HepG2 (cell line): ENCODE data around the gene PARP11. TPM values are rescaled to one million over a fixed set of nuclear protein-coding genes. Genes with fewer than 3 reads are reported as not detected.

Source experiments
- ATAC-seq: fragments of 200-7000 bp; cut with Tn5 transposase; 3 replicates; pipeline ENCODE4 v1.9.1; 2020; ENCODE audit warnings: mild to moderate bottlenecking, moderate library complexity
- BruUV-seq: library from RNA; stranded (reverse); fragments of 400-500 nt; replicated peaks from 2 replicates; lab custom pipeline; 2021; lab: Mats Ljungman, UMichigan
- CTCF ChIA-PET: fragments of 300-600 bp; formaldehyde crosslinking; extraction: SDS; loops from one replicate; lab custom pipeline; 2021; ENCODE audit warnings: low total read pairs, inconsistent platforms, low intra/inter-chr PET ratio; lab: Yijun Ruan, JAX
- POLR2A ChIA-PET: fragments of 350-600 bp; sonication (Branson Sonifier 250); formaldehyde crosslinking; loops from one replicate; lab custom pipeline; 2020; ENCODE audit warnings: antibody characterized with exemption, inconsistent platforms; lab: Yijun Ruan, JAX
- DNase-seq: peaks from one replicate; pipeline ENCODE4 v3.0.0-alpha.2; 2015; ENCODE audit warnings: low spot score
- FAIRE-seq: peaks from 3 replicates; lab custom pipeline; 2011; peaks lifted over from hg19 to GRCh38; lab: Jason Lieb, UNC
- H2AFZ ChIP-seq: one replicate; pipeline ENCODE4 v1.6.1; 2011; ENCODE audit warnings: low read length, inconsistent platforms
- H3K27ac ChIP-seq: fragments of 300-600 bp; 3 replicates; pipeline ENCODE4 v1.8.0; 2011; ENCODE audit warnings: mixed run types, mild to moderate bottlenecking, mixed read lengths, low read length, inconsistent platforms; ENCODE audit not compliant: insufficient read depth; ENCODE audit errors: extremely low read length
- H3K27me3 ChIP-seq, 2 experiments: fragments of 200-600 bp in 1 of 2; 2 replicates in 1 of 2; 3 replicates in 1 of 2; pipeline versions ENCODE4 v1.6.0 to v1.8.0; 2011; ENCODE audit warnings: low read length in 2 of 2, mild to moderate bottlenecking in 2 of 2, moderate library complexity in 2 of 2, inconsistent platforms in 1 of 2; ENCODE audit not compliant: insufficient read depth in 2 of 2, control insufficient read depth in 1 of 2
- H3K36me3 ChIP-seq, 2 experiments: fragments of 200-600 bp in 1 of 2; replicated peaks in 1 of 2; 2 replicates in 1 of 2; 3 replicates in 1 of 2; pipeline versions ENCODE4 v1.5.1 to v1.8.0; 2011; ENCODE audit warnings: low read length in 2 of 2, inconsistent platforms in 1 of 2; ENCODE audit not compliant: insufficient read depth in 2 of 2, control insufficient read depth in 1 of 2
- H3K4me1 ChIP-seq: 2 replicates; pipeline ENCODE4 v1.5.1; 2012; ENCODE audit warnings: low read length, inconsistent platforms; ENCODE audit not compliant: insufficient read depth
- H3K4me2 ChIP-seq: 2 replicates; pipeline ENCODE4 v1.6.0; 2011; ENCODE audit warnings: low read depth, low read length, inconsistent platforms
- H3K4me3 ChIP-seq, 3 experiments: fragments of 200-600 bp in 1 of 3; sonication (generic), shearing (Covaris generic) in 1 of 3; replicated peaks in 1 of 3; 2 replicates each; pipeline ENCODE4 v1.5.1; 2011 to 2016; ENCODE audit warnings: low read length in 3 of 3, inconsistent platforms in 2 of 3, low read depth in 2 of 3, mild to moderate bottlenecking in 2 of 3, control low read depth in 1 of 3, mixed read lengths in 1 of 3; ENCODE audit not compliant: insufficient read depth in 1 of 3
- H3K79me2 ChIP-seq: one replicate; pipeline ENCODE4 v1.6.1; 2011; ENCODE audit warnings: low read length, inconsistent platforms; ENCODE audit not compliant: insufficient read depth
- H3K9ac ChIP-seq: 2 replicates; pipeline ENCODE4 v1.6.0; 2011; ENCODE audit warnings: mild to moderate bottlenecking, low read depth, low read length, inconsistent platforms; ENCODE audit not compliant: insufficient read depth
- H3K9me3 ChIP-seq: 2 replicates; pipeline ENCODE4 v1.5.1; 2012; ENCODE audit warnings: mild to moderate bottlenecking, low read length
- H4K20me1 ChIP-seq: 2 replicates; pipeline ENCODE4 v1.6.0; 2011; ENCODE audit warnings: inconsistent platforms, mild to moderate bottlenecking, low read length, moderate library complexity; ENCODE audit not compliant: insufficient read depth
- KLF16 ChIP-seq, 2 experiments: sonication (generic) in 1 of 2; formaldehyde crosslinking in 1 of 2; IDR thresholded peaks; 2 replicates each; pipeline versions ENCODE4 v1.6.1 to v1.8.0; 2016 to 2023; ENCODE audit warnings: missing genetic modification reagents in 2 of 2, missing compliant biosample characterization in 1 of 2
- MTF2 ChIP-seq: sonication (generic); formaldehyde crosslinking; IDR thresholded peaks from 2 replicates; pipeline ENCODE4 v1.5.0; 2020; ENCODE audit warnings: missing genetic modification reagents, borderline replicate concordance
- RFXANK ChIP-seq: IDR thresholded peaks from 2 replicates; pipeline ENCODE4 v1.6.1; 2016
- ZBTB1 ChIP-seq: sonication (generic); formaldehyde crosslinking; IDR thresholded peaks from 2 replicates; pipeline ENCODE4 v1.4.0; 2020; ENCODE audit warnings: missing genetic modification reagents, borderline replicate concordance
- WGBS: methylation state at CpG from one replicate; pipeline ENCODE4 v1.1.6; 2017; ENCODE audit warnings: low lambda C conversion rate; 5-methylcytosine and 5-hydroxymethylcytosine counted together
- in situ Hi-C: cut with HindIII; loops from 2 replicates; pipeline ENCODE4 v1.10.0; 2017; ENCODE audit warnings: low pct_unique_long_range_greater_than_20kb; ENCODE audit not compliant: extremely low pct_ligation_motif_present
- intact Hi-C: fragments of 100-400 bp; cut with micrococcal nuclease; formaldehyde crosslinking; loops from one replicate; pipeline ENCODE4 v1.10.0; 2022; ENCODE audit not compliant: unreplicated experiment
- polyA plus RNA-seq, 8 experiments: library from polyadenylated mRNA; depleted of rRNA in 3 of 8; stranded (reverse) in 7 of 8; unstranded in 1 of 8; fragments of >200 nt; fragmentation: Illumina TruSeq in 4 of 8; extraction: Trizol in 4 of 8; gene quantifications; 2 replicates each; pipeline versions ENCODE4 v1.2.1 to v1.2.3, GENCODE V29; 2011 to 2016; ENCODE audit warnings: low read depth in 4 of 8, missing spikeins in 1 of 8, mixed read lengths in 1 of 8; ENCODE audit not compliant: insufficient read depth in 1 of 8
- total RNA-seq, 5 experiments: library from RNA; depleted of rRNA; stranded (reverse); fragments of >200 nt; fragmentation: Illumina TruSeq; extraction: Trizol; gene quantifications; 2 replicates each; pipeline ENCODE4 v1.2.3, GENCODE V29; 2016; ENCODE audit warnings: low read depth in 1 of 5
- TF ChIP-seq, protein P1 (sequence below): sonication (generic); formaldehyde crosslinking; IDR thresholded peaks from 2 replicates; pipeline ENCODE4 v1.4.0; 2020; ENCODE audit warnings: mild to moderate bottlenecking, missing genetic modification reagents
- TF ChIP-seq, protein P2 (sequence below): sonication (generic); formaldehyde crosslinking; IDR thresholded peaks from 2 replicates; pipeline ENCODE4 v1.4.0; 2020; ENCODE audit warnings: missing genetic modification reagents
- TF ChIP-seq, protein P3 (sequence below): IDR thresholded peaks from 2 replicates; pipeline ENCODE4 v1.6.1; 2016; ENCODE audit warnings: missing compliant biosample characterization, missing genetic modification reagents, borderline replicate concordance
- TF ChIP-seq, protein P4 (sequence below): sonication (generic); formaldehyde crosslinking; conservative IDR thresholded peaks from 2 replicates; pipeline ENCODE4 v1.5.0; 2020; ENCODE audit warnings: missing genetic modification reagents
- TF ChIP-seq, protein P5 (sequence below): sonication (generic); formaldehyde crosslinking; IDR thresholded peaks from 2 replicates; pipeline ENCODE4 v1.8.0; 2022; ENCODE audit warnings: missing genetic modification reagents, low read depth, mild to moderate bottlenecking, borderline replicate concordance

Gene PARP11
- total and polyA plus RNA-seq, 2 of the 13 experiments (the other 11 are each of a cell fraction or from before 2014, with no cell fraction given): 4.0 to 7.6 TPM

DNA sequence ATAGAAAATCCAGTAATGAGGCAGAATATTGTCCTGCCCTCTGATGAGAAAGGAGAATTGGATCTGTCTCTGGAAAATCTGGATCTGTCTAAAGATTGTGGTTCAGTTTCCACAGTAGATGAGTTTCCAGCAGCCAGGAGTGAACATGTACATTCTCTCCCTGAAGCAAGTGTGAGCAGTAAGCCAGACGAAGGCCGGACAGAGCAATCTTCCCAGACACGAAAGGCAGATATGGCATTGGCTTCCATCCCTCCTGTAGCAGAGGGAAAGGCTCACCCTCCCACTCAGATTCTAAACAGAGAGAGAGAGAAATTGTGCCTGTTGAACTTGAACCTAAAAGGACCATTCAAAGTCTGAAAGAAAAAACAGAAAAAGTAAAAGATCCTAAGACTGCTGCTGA is 31.4 kb downstream of the PARP11 start:
- ChIA-PET CTCF (no interaction called here), POLR2A (no interaction called here)
- Histone ChIP-seq H3K36me3 (no peaks in the 10 kb centered on the region), H3K4me1 (peaks cover 2% of the 10 kb centered on the region; the same call in 1 of the 2 replicates), H3K9me3 (no peaks in the 10 kb centered on the region), H2AFZ (no peak overlapping the region), H3K9ac (no peak overlapping the region), H3K27ac (no peak overlapping the region), H3K4me2 (no peak overlapping the region), H3K79me2 (no peaks in the 10 kb centered on the region), H3K4me3 (no peak overlapping the region), H3K27me3 (no peaks in the 10 kb centered on the region), H4K20me1 (no peaks in the 10 kb centered on the region)
- TF ChIP-seq, protein P1, sequence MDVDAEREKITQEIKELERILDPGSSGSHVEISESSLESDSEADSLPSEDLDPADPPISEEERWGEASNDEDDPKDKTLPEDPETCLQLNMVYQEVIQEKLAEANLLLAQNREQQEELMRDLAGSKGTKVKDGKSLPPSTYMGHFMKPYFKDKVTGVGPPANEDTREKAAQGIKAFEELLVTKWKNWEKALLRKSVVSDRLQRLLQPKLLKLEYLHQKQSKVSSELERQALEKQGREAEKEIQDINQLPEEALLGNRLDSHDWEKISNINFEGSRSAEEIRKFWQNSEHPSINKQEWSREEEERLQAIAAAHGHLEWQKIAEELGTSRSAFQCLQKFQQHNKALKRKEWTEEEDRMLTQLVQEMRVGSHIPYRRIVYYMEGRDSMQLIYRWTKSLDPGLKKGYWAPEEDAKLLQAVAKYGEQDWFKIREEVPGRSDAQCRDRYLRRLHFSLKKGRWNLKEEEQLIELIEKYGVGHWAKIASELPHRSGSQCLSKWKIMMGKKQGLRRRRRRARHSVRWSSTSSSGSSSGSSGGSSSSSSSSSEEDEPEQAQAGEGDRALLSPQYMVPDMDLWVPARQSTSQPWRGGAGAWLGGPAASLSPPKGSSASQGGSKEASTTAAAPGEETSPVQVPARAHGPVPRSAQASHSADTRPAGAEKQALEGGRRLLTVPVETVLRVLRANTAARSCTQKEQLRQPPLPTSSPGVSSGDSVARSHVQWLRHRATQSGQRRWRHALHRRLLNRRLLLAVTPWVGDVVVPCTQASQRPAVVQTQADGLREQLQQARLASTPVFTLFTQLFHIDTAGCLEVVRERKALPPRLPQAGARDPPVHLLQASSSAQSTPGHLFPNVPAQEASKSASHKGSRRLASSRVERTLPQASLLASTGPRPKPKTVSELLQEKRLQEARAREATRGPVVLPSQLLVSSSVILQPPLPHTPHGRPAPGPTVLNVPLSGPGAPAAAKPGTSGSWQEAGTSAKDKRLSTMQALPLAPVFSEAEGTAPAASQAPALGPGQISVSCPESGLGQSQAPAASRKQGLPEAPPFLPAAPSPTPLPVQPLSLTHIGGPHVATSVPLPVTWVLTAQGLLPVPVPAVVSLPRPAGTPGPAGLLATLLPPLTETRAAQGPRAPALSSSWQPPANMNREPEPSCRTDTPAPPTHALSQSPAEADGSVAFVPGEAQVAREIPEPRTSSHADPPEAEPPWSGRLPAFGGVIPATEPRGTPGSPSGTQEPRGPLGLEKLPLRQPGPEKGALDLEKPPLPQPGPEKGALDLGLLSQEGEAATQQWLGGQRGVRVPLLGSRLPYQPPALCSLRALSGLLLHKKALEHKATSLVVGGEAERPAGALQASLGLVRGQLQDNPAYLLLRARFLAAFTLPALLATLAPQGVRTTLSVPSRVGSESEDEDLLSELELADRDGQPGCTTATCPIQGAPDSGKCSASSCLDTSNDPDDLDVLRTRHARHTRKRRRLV (CRISPR knock-in tag): no peak
- TF ChIP-seq, protein P2, sequence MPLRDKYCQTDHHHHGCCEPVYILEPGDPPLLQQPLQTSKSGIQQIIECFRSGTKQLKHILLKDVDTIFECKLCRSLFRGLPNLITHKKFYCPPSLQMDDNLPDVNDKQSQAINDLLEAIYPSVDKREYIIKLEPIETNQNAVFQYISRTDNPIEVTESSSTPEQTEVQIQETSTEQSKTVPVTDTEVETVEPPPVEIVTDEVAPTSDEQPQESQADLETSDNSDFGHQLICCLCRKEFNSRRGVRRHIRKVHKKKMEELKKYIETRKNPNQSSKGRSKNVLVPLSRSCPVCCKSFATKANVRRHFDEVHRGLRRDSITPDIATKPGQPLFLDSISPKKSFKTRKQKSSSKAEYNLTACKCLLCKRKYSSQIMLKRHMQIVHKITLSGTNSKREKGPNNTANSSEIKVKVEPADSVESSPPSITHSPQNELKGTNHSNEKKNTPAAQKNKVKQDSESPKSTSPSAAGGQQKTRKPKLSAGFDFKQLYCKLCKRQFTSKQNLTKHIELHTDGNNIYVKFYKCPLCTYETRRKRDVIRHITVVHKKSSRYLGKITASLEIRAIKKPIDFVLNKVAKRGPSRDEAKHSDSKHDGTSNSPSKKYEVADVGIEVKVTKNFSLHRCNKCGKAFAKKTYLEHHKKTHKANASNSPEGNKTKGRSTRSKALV (CRISPR knock-in tag): no peak
- TF ChIP-seq, protein P3, sequence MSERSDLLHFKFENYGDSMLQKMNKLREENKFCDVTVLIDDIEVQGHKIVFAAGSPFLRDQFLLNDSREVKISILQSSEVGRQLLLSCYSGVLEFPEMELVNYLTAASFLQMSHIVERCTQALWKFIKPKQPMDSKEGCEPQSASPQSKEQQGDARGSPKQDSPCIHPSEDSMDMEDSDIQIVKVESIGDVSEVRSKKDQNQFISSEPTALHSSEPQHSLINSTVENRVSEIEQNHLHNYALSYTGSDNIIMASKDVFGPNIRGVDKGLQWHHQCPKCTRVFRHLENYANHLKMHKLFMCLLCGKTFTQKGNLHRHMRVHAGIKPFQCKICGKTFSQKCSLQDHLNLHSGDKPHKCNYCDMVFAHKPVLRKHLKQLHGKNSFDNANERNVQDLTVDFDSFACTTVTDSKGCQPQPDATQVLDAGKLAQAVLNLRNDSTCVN (CRISPR knock-in tag): no peak
- TF ChIP-seq MTF2: no peak
- TF ChIP-seq, protein P4, sequence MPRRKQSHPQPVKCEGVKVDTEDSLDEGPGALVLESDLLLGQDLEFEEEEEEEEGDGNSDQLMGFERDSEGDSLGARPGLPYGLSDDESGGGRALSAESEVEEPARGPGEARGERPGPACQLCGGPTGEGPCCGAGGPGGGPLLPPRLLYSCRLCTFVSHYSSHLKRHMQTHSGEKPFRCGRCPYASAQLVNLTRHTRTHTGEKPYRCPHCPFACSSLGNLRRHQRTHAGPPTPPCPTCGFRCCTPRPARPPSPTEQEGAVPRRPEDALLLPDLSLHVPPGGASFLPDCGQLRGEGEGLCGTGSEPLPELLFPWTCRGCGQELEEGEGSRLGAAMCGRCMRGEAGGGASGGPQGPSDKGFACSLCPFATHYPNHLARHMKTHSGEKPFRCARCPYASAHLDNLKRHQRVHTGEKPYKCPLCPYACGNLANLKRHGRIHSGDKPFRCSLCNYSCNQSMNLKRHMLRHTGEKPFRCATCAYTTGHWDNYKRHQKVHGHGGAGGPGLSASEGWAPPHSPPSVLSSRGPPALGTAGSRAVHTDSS (CRISPR knock-in tag): no peak
- TF ChIP-seq, protein P5, sequence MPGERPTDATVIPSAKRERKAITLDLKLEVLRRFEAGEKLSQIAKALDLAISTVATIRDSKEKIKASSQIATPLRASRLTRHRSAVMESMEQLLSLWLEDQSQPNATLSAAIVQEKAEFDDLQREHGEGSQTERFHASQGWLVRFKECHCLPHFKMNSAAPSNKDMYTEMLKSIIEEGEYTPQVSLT (CRISPR knock-in tag): no peak
- TF ChIP-seq ZBTB1: no peak
- no peak for TF ChIP-seq KLF16 (CRISPR knock-in tag; IDR thresholded peaks at IDR 0.05)
- TF ChIP-seq RFXANK: no peak
- 98% methylated on average over 3 of the region's 3 CpGs for WGBS
- intact Hi-C loops: no loop called here
- in situ Hi-C loops: no loop called here
- FAIRE-seq: no peak
- BruUV-seq: no TSS peak
- no peak for DNase-seq
- ATAC-seq: no peak
